ENCODE data around the gene CD34. TPM values are rescaled to one million over a fixed set of nuclear protein-coding genes. Genes with fewer than 3 reads are reported as not detected.
A peak's percentile ranks its signal among the peaks of the same experiment; 100 is the strongest.

The CD34 gene
- total RNA-seq, 1 experiment from 2014 or later: not detected

- DNase-seq (ENCODE audit: low spot score): no peak
- ChIA-PET CTCF (no interaction called here), POLR2A (ENCODE audit: low non-redundant PET) (no interaction called here)
- no peaks in the 10 kb centered on the region for H3K27me3 ChIP-seq (replicated peaks; ENCODE audit: insufficient read depth, low read depth, low read length, poor library complexity)
- intact Hi-C loops (cut with micrococcal nuclease; ENCODE audit: unreplicated experiment): no loop called here
- H3K27ac ChIP-seq (ENCODE audit: low read depth, low read length, poor library complexity, severe bottlenecking): no peak overlapping the region
- no peaks in the 10 kb centered on the region for H3K36me3 ChIP-seq (ENCODE audit: insufficient read depth, low read length, poor library complexity, severe bottlenecking)
- H3K4me1 ChIP-seq (ENCODE audit: insufficient read depth, low read length, poor library complexity, severe bottlenecking): no peaks in the 10 kb centered on the region
- H3K4me3 ChIP-seq (ENCODE audit: low read depth, low read length, poor library complexity, severe bottlenecking): no peak overlapping the region
- no peaks in the 10 kb centered on the region for H3K9me3 ChIP-seq (ENCODE audit: low read depth, low read length, poor library complexity, severe bottlenecking)
- no TSS peak for BruUV-seq (replicated peaks)
- no peak for TF ChIP-seq EZH2 (IDR thresholded peaks at IDR 0.05; ENCODE audit: borderline replicate concordance, low read depth, low read length, poor library complexity, severe bottlenecking)
- no peak for TF ChIP-seq CTCF (conservative IDR thresholded peaks at IDR 0.05; ENCODE audit: low read depth, low read length)
These were observed 12.1 kb downstream of the CD34 start for GRCh38 chr1:207898836-207899235.

- Histone ChIP-seq H3K36me3 (ENCODE audit: insufficient read depth, low read length, poor library complexity, severe bottlenecking) (no peaks in the 10 kb centered on the region), H3K27me3 (replicated peaks; ENCODE audit: insufficient read depth, low read depth, low read length, poor library complexity) (no peaks in the 10 kb centered on the region), H3K27ac (ENCODE audit: low read depth, low read length, poor library complexity, severe bottlenecking) (no peak overlapping the region), H3K4me1 (ENCODE audit: insufficient read depth, low read length, poor library complexity, severe bottlenecking) (no peaks in the 10 kb centered on the region), H3K4me3 (ENCODE audit: low read depth, low read length, poor library complexity, severe bottlenecking) (no peak overlapping the region), H3K9me3 (ENCODE audit: low read depth, low read length, poor library complexity, severe bottlenecking) (no peaks in the 10 kb centered on the region)
- no peak for DNase-seq (ENCODE audit: low spot score)
- TF ChIP-seq EZH2 (IDR thresholded peaks at IDR 0.05; ENCODE audit: borderline replicate concordance, low read depth, low read length, poor library complexity, severe bottlenecking) (no peak), CTCF (conservative IDR thresholded peaks at IDR 0.05; ENCODE audit: low read depth, low read length) (no peak)
- BruUV-seq (replicated peaks): no TSS peak
- CTCF ChIA-PET: no interaction called here
- intact Hi-C loops (cut with micrococcal nuclease; ENCODE audit: unreplicated experiment): no loop called here
- POLR2A ChIA-PET (ENCODE audit: low non-redundant PET): no interaction called here
These were observed 12.7 kb downstream of the CD34 start for GRCh38 chr1:207898260-207898659.

GRCh38 chr1:207897188-207897587 is 13.7 kb downstream of the CD34 start:
- ChIA-PET POLR2A (ENCODE audit: low non-redundant PET) (no interaction called here), CTCF (interaction anchor here (0.6 to 1.9 kb wide), 3 partner anchors 12 to 68 kb away, joined by 3 to 18 read pairs (median 5); no protein-coding TSS in a partner anchor)
- Histone ChIP-seq H3K36me3 (ENCODE audit: insufficient read depth, low read length, poor library complexity, severe bottlenecking) (no peaks in the 10 kb centered on the region), H3K4me1 (ENCODE audit: insufficient read depth, low read length, poor library complexity, severe bottlenecking) (no peaks in the 10 kb centered on the region), H3K9me3 (ENCODE audit: low read depth, low read length, poor library complexity, severe bottlenecking) (no peaks in the 10 kb centered on the region), H3K27ac (ENCODE audit: low read depth, low read length, poor library complexity, severe bottlenecking) (no peak overlapping the region), H3K4me3 (ENCODE audit: low read depth, low read length, poor library complexity, severe bottlenecking) (no peak overlapping the region), H3K27me3 (replicated peaks; ENCODE audit: insufficient read depth, low read depth, low read length, poor library complexity) (peaks cover 2% of the 10 kb centered on the region)
- peak; percentile 31; the same call in 1 of the 2 replicates for TF ChIP-seq CTCF (conservative IDR thresholded peaks at IDR 0.05; ENCODE audit: low read depth, low read length)
- no peak for TF ChIP-seq EZH2 (IDR thresholded peaks at IDR 0.05; ENCODE audit: borderline replicate concordance, low read depth, low read length, poor library complexity, severe bottlenecking)
- no peak for DNase-seq (ENCODE audit: low spot score)
- intact Hi-C loops (cut with micrococcal nuclease; ENCODE audit: unreplicated experiment): loop anchor here (2.0 kb wide), 1 partner anchor 56 kb away; no protein-coding TSS in a partner anchor
- BruUV-seq (replicated peaks): no TSS peak

Data from A673 (cell line).